Ecto neural progenitor cell (in vitro differentiated cells): ENCODE results near the gene PCDHGA8.
"Not testable (repeated sequence)": the region's sequence is repeated elsewhere in the genome, so short reads cannot be mapped to it uniquely, and the experiment has no call there.

Source experiments
- DNase-seq: peaks from one replicate; pipeline ENCODE4 v3.0.0-alpha.2; 2018; ENCODE audit warnings: low spot score

Gene PCDHGA8

GRCh38 chr5:141371572-141372475, 20.6 kb upstream of the PCDHGA8 start:
- no peak for DNase-seq

- DNase-seq: no peak
These were observed 18.6 kb upstream of the PCDHGA8 start, which contains the start of gene PCDHGA6 for GRCh38 chr5:141373673-141374317. PCDHGA6 (plus strand) TSS chr5:141373891; CDS start chr5:141374084, 193 bp downstream.

GRCh38 chr5:141374627-141375026, 17.8 kb upstream of the PCDHGA8 start:
- DNase-seq: no peak

GRCh38 chr5:141375444-141376155, 16.8 kb upstream of the PCDHGA8 start:
- DNase-seq: not testable (repeated sequence)

GRCh38 chr5:141382469-141383294, 9.8 kb upstream of the PCDHGA8 start, which contains the start of gene PCDHGA7:
PCDHGA7 (plus strand) TSS chr5:141382742; CDS start chr5:141382900, 158 bp downstream.
- no peak for DNase-seq

GRCh38 chr5:141383345-141383744, 9.1 kb upstream of the PCDHGA8 start:
- DNase-seq: no peak

GRCh38 chr5:141384471-141385267, 7.8 kb upstream of the PCDHGA8 start:
- DNase-seq: no peak

GRCh38 chr5:141387557-141388311, 4.7 kb upstream of the PCDHGA8 start, which contains the start of gene PCDHGB4:
PCDHGB4 (plus strand) TSS chr5:141387698; CDS start chr5:141387885, 187 bp downstream.
- DNase-seq: peak; percentile 73

GRCh38 chr5:141388661-141389060, 3.8 kb upstream of the PCDHGA8 start:
- no peak for DNase-seq

GRCh38 chr5:141389153-141390042, 3.0 kb upstream of the PCDHGA8 start:
- no peak for DNase-seq

- no peak for DNase-seq
These were observed 834 bp downstream of the PCDHGA8 start for GRCh38 chr5:141393267-141393666.

- not testable (repeated sequence) for DNase-seq
These were observed 2.2 kb downstream of the PCDHGA8 start for GRCh38 chr5:141394401-141395187.

GRCh38 chr5:141397756-141398551, 5.5 kb downstream of the PCDHGA8 start, which contains the start of gene PCDHGB5:
PCDHGB5 (plus strand) TSS chr5:141397947; CDS start chr5:141398128, 181 bp downstream.
- not testable (repeated sequence) for DNase-seq

- DNase-seq: no peak
These were observed 6.2 kb downstream of the PCDHGA8 start for GRCh38 chr5:141398608-141399007.

GRCh38 chr5:141399555-141400258, 7.3 kb downstream of the PCDHGA8 start:
- DNase-seq: no peak

- DNase-seq: no peak
These were observed 10.3 kb downstream of the PCDHGA8 start, which contains the start of gene PCDHGA9 for GRCh38 chr5:141402553-141403243. PCDHGA9 (plus strand) TSS chr5:141402778; CDS start chr5:141402953, 175 bp downstream.
